Kasumi-1 (cell line): ENCODE data around the gene VSNL1.

Experiments
- DNase-seq, 2 experiments: peaks; one replicate each; lab custom pipeline; 2025; lab: John Stamatoyannopoulos, UW

The VSNL1 gene

GRCh38 chr2:17644997-17645720, 104.7 kb downstream of the VSNL1 start:
- no peak for DNase-seq

DNA sequence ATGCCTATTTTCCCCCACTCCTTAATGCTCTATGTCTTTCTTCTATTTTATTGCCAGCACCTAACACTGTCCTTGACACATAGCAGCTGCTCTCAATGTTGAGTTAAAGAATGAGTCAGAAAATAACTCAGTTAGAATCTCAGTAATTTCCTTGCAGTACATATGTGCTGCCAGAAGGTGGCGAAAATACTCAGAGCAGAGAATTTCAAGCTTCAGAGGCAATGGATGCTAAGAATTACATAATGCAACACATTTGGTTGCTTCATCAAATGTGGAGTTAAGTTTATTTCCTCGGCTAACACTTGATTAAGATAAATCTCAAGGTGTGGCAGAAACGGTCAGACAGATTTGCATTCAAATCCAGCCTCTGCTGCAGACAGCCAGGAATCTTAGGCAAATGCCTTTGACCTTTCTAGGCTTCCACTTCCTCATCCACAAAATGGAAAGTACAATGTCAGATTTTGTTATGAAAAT, 105.6 kb downstream of the VSNL1 start:
- DNase-seq = peak; percentile 73 to 76

- DNase-seq = no peak
These were observed 106.6 kb downstream of the VSNL1 start for GRCh38 chr2:17646838-17647701.

DNA sequence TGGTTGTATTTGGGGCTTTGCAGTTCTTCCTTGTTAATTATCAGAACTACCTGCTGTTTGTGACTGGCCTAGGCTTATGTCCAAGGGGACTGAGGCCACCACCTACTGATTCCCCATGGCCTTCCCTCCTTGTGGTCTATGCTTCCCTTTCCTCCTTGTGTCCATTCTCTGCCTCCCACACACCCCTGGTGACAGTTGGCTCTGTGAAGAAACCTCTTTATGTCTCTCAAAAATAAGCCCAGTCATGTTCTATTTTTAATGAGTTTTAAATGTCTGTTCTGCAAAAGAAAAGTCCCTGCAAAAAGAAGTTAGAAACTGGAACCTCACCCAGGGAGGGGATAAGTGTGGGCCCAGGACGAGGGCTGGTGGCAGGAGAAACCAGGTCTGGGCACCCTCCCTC, 108.1 kb downstream of the VSNL1 start:
- peak in 1 of 2 experiments; percentile 4 for DNase-seq

DNA sequence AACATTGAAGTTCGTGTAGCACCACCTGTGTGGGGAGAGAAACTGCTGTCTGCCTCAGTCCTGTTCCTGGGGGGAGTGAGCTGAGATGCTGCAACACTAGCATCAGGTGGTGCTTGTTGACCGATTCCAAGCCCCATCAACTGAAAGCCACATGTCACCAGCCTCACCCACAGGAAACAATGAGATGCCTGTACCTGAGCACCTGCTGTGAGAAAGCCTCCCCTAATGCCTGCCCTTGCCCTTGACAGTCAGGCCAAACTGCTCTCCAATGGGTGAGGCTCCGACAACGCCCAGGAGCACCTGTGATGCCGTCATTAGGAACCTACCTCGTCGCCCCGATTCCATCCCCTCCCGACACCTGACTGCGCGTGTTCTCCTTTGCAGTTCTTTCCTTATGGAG, 108.5 kb downstream of the VSNL1 start:
- no peak for DNase-seq

DNA sequence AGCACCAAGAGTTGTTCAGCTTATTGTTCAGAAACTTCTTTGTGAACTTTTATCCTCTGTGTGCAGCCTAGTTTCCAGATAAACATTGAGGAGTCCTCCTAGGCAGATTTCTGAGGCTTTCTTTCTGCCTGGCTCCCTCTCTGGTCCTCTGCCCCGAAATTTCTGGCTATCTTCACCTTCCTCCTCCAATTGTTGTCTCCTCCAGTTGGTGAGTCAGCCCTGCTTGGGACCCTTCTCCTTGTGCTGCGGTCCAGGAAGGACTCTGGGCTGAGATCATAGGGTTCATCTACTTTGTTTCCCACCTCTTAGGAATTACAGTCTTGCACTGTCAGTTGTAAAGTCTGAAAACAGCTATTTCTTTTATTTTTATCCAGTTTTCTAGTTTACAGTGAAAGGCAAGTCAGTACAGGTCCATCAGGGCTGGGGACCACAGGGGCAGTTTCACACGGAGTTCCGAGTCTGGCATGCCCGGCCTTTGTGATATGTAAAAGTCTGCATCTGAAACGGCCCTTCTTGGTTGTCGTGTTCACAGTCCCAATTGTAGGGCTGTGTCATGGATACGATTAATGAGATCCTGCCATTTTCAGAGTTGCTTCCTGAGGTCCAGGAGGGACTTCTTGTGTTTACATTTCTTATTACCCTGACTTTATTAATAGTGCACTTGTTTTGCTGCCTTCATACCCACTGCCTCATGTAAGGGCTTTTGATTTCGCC, 112.3 kb downstream of the VSNL1 start:
- DNase-seq = no peak

DNA sequence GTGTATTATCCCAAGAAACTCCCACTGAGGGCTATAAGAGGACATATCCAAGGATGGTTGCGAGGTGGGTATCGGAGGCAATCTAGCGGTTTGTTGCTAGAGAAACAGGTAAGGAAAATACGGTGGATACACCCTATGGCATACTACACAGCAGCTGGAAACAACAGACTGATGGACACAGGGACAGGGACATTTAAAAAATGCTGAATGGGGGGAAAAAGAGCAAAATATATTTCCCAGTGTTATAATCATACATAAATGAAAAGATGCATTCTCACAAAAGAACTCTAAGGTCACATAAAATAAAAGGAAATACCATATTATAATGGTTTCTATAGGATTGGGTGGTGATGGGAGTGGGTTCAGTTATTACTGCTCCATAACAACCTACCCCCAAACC, 117.3 kb downstream of the VSNL1 start:
- DNase-seq = no peak

DNA sequence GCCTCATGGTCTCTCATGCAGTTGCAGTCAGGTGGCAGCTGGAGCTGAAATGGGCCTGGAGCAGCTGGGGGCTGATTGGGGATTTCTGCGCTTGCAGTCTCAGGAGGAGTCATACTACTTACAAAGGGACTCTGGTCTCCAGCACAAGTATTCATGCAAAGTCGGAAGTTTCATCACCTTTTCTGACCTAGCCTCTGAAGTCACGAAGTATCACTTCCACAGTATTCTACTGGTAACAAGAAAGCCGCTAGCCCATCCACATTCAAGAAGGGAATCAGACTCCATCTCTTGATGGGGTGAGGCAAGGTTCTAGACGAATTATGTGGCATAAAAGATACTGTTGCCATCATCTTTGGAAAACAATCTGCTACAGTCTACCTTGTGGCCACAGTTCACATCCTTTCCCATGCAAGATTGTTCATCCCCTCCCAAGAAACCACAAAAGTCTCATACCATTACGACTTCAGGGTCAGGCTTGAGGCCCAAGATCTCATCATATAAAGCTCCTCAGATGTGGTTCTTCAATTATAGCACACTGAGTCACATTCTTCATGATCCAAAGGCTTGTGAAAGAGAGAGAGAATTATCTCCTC, 117.9 kb downstream of the VSNL1 start:
- DNase-seq = no peak

DNA sequence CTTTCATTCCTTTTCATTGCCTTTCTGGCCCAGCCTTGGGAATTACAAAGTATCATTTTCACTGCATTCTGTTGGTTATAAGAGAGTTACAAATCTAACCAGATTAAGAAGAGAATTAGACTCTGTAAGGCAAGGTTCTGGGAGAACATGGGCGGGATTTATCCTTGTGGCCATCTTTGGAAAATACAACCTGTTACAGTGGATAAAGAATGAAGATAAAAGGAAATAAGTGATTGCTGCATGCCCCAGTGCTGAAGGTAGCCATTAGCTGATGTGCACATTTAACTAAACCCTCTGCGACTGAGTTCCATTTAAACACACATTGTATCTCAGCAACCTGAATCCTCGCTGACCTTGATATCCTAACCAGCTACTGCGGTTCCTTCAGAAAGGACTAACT, 119.7 kb downstream of the VSNL1 start:
- DNase-seq = no peak

GRCh38 chr2:17661460-17661859, 121.0 kb downstream of the VSNL1 start:
- DNase-seq = no peak

GRCh38 chr2:17662723-17663122, 122.2 kb downstream of the VSNL1 start:
- DNase-seq = no peak

DNA sequence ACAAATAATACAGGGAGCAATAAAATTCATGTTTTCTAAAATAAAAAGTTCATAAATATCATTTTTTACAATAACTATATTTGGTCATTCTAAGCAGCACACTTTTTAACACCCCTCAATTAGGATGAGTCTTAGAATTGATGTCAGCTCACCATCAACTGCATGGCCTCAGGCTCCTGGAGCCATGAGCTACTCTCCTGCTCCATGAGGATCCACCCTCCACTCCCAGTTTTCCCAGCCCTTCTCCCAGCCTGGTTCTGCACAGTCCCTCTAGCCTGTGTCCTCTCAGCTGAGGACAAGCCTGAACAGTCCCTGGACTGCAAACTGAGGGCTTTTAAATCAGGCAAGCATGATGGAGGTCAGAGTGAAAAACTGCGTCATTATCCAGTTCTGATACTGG, 124.0 kb downstream of the VSNL1 start:
- no peak for DNase-seq

DNA sequence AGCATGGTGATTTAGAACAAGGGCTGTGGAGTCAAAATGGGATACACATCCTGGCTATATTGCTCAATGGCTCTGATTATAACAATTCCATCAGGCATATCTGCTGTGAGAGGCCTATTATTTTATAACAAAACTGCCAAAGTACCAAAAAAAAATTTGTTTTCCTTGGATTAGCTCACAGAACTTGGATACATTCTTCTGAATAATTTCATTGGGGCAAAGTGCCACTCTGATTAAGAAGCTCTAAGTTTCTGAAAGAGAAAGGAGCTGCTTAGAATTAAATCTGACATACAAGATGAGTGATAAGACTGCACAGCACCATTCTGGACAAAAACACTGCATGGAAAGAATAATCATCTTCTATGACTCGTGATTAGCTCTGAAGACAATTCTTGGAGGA, 127.4 kb downstream of the VSNL1 start:
- DNase-seq = no peak

DNA sequence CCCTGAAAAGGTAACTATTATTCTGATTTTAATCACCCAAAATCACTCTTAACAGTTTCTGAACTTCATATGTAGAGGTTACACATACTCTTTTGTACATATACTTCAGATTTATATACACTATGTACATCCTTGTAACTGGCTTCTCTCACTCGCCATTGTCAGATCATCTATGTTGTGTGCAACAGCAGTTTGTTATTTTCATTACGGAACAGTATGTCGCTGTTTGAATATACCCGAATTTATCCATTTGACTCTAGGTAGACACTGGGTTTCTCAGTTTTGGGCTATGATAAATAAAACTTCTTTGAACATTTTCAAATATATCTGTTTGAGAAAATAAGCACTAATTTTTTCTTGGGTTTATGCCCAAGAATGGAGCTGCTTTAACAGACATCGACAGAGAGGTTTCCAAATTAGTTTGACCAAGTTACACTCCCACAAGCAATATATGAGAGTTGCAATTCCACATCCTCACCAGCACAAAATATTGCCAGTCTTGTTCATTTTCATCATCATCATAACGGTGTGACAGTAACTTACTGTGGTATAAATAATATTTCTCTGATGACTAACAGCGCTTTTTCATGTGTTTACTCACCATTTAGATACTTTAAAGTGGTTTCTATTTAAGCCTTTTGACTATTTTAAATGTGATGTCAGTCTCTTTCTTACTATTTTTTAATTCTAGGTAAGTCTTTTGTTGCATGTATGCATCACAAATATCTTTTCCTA, 132.3 kb downstream of the VSNL1 start:
- DNase-seq = peak in 1 of 2 experiments; percentile 8

DNA sequence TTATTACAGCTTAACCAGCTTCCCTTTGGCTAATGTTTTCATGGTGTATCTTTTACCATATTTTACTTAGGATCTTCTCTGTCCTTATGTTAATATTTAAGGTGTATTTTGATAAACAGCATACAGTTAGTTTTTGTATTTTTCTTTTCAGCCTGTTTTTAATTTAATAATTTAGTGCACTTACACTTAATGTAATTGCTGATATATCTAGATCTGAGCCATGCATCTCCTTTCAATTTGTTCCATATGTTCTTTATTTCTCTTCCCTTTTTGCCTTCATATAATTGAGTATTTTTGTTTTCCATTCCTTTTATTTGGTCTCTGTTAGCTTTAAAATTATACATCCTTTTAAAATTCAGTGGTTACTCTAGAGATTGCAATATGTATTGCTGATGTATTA, 134.3 kb downstream of the VSNL1 start:
- DNase-seq = no peak

DNA sequence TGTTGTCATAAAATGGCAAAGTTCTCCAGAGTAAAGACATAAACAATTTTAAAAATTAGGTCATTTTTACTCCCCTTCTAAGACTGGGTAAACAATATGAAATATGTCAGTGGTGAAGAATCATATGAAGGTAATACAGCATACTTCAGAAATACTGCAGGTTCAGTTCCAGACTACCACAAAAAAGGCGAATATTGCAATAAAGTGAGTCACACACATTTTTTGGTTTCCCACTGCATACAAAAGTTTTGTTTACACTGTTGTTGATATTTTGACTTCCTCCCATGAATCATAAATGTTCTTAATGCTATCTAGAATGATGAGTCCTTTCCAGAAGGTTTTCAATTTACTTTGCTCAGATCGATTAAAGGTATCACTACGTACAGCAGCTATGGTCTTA, 139.6 kb downstream of the VSNL1 start:
- DNase-seq = no peak

DNA sequence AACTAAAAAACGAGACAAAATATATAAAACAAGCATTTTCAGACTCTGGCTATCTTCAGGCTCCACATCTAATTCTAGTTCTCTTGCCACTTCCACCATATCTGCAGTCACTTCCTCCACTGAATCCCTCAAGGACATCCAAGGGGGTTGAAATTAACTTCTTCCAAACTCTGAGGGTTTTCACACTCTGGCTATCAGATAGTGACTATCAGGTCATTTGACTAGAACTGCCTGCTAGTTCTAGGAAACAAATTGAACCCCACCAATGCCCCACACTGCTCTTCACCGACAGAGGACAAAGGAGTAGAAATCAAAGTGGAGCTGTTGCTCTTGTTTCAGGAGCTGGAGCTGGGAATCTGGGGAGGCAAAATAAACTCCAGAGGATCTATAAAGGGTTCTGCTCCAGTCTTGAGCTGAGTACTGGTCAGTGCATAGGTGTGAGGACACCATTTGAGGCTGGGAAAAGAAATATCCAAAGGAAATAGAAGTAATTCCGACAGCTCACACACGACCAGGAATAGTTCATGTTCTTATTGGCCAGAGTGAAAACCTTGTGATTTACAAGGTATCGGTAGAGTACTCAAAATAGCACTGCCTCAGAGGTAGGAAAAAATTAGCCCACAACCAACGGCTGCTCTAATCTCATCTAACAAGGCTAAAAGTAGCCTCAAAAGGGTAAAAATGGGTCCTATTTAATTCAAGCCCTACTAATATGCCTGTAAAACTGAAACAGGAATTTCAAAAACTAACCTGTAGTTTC, 141.8 kb downstream of the VSNL1 start:
- DNase-seq = no peak

- DNase-seq = no peak
These were observed 143.5 kb downstream of the VSNL1 start for GRCh38 chr2:17683981-17684380.

- DNase-seq = no peak
These were observed 148.1 kb downstream of the VSNL1 start for GRCh38 chr2:17688600-17688999.

DNA sequence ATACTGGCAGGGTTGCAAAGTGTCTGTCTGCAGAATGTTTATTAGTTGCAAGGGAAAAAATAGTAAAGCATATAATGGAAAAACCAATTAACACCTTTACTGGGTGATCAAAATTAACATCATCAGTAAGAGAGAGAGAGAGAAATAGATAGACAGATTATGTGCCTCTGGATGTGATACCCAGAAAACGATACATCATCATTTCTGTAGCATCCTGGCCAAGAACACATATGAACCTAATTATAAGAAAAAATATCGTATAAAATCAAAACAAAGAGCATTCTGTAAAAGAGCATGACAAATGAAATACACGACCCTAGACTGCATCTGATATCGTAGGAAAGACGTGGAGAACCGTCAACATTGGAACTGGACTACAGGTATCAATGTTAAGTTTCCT, 148.5 kb downstream of the VSNL1 start:
- no peak for DNase-seq

- DNase-seq = no peak
These were observed 150.3 kb downstream of the VSNL1 start for GRCh38 chr2:17690776-17691175.
